PFSK-1 (cell line): Measurements from ENCODE around the gene WNT16.

Experiments used
- FOXP2 ChIP-seq: optimal IDR thresholded peaks from 2 replicates; pipeline ENCODE3; 2011; ENCODE audit warnings: borderline replicate concordance, control low read depth, inconsistent platforms; ENCODE audit not compliant: insufficient read depth; ENCODE audit errors: extremely low read length, extremely low read depth
- POLR2AphosphoS5 ChIP-seq: IDR thresholded peaks from 2 replicates; pipeline ENCODE4 v1.6.1; 2012; ENCODE audit warnings: low read depth, mild to moderate bottlenecking, control low read depth, low read length, moderate library complexity
- REST ChIP-seq, 2 experiments: IDR thresholded peaks; 2 replicates each; pipeline versions ENCODE4 v1.6.1 to v1.8.0; 2011 to 2012; ENCODE audit warnings: low read depth in 2 of 2, low read length in 2 of 2, control low read depth in 1 of 2, inconsistent platforms in 1 of 2, mild to moderate bottlenecking in 1 of 2, moderate library complexity in 1 of 2; ENCODE audit not compliant: insufficient read depth in 1 of 2
- SIN3A ChIP-seq: IDR thresholded peaks from 2 replicates; pipeline ENCODE4 v1.6.1; 2012; ENCODE audit warnings: mild to moderate bottlenecking, low read length, moderate library complexity, borderline replicate concordance; ENCODE audit not compliant: insufficient read depth
- TAF1 ChIP-seq: IDR thresholded peaks from 2 replicates; pipeline ENCODE4 v1.6.1; 2012; ENCODE audit warnings: low read length, control low read depth, borderline replicate concordance; ENCODE audit not compliant: insufficient read depth

Gene WNT16

GRCh38 chr7:121330053-121330833 is 1.4 kb downstream of the WNT16 start:
- TF ChIP-seq REST (IDR thresholded peaks at IDR 0.05; ENCODE audit: insufficient read depth in 1 of 2, low read depth in 2 of 2, low read length in 2 of 2): no peak
- TF ChIP-seq FOXP2: no peak
- no peak for TF ChIP-seq POLR2AphosphoS5
- TF ChIP-seq SIN3A: no peak
- TF ChIP-seq TAF1: no peak

GRCh38 chr7:121331048-121331447 is 2.2 kb downstream of the WNT16 start:
- TF ChIP-seq FOXP2: no peak
- no peak for TF ChIP-seq TAF1

- no peak for TF ChIP-seq REST (IDR thresholded peaks at IDR 0.05; ENCODE audit: insufficient read depth in 1 of 2, low read depth in 2 of 2, low read length in 2 of 2)
- TF ChIP-seq TAF1: no peak
- no peak for TF ChIP-seq FOXP2
- TF ChIP-seq POLR2AphosphoS5: no peak
- TF ChIP-seq SIN3A: no peak
Measured at GRCh38 chr7:121331574-121331973, 2.8 kb downstream of the WNT16 start.

GRCh38 chr7:121334376-121334775 is 5.6 kb downstream of the WNT16 start:
- TF ChIP-seq SIN3A (no peak), FOXP2 (no peak), POLR2AphosphoS5 (no peak), REST (IDR thresholded peaks at IDR 0.05; ENCODE audit: insufficient read depth in 1 of 2, low read depth in 2 of 2, low read length in 2 of 2) (no peak), TAF1 (no peak)

GRCh38 chr7:121334875-121335648 is 6.3 kb downstream of the WNT16 start:
- TF ChIP-seq POLR2AphosphoS5 (no peak), SIN3A (no peak), TAF1 (no peak), FOXP2 (no peak), REST (IDR thresholded peaks at IDR 0.05; ENCODE audit: insufficient read depth in 1 of 2, low read depth in 2 of 2, low read length in 2 of 2) (no peak)
